Panc1 (cell line): ENCODE data around the gene OR6N1. TPM values are rescaled to one million over a fixed set of nuclear protein-coding genes. Genes with fewer than 3 reads are reported as not detected.

Experiments used
- ATAC-seq: fragments of 200-7000 bp; cut with Tn5 transposase; 2 replicates; pipeline ENCODE4 v1.9.1; 2020; ENCODE audit warnings: mild to moderate bottlenecking, moderate library complexity
- BruUV-seq: library from RNA; stranded (reverse); fragments of 400-500 nt; replicated peaks from 2 replicates; lab custom pipeline; 2021; lab: Mats Ljungman, UMichigan
- CTCF ChIA-PET: fragments of 300-600 bp; sonication (Branson Sonifier 250); formaldehyde crosslinking; loops from one replicate; lab custom pipeline; 2022; ENCODE audit warnings: antibody characterized with exemption; lab: Charles Lee
- POLR2A ChIA-PET: fragments of 300-600 bp; sonication (Branson Sonifier 250); formaldehyde crosslinking; loops from one replicate; lab custom pipeline; 2022; ENCODE audit warnings: antibody characterized with exemption; lab: Charles Lee
- DNase-seq: peaks from one replicate; pipeline ENCODE4 v3.0.0-alpha.2; 2010; ENCODE audit warnings: low read depth, low spot score
- H3K27ac ChIP-seq: 2 replicates; pipeline ENCODE4 v1.5.1; 2011; ENCODE audit warnings: mild to moderate bottlenecking, low read length, inconsistent platforms
- H3K27me3 ChIP-seq: fragments of 200-500 bp; sonication (Bioruptor generic); 2 replicates; pipeline ENCODE4 v1.6.0; 2014; ENCODE audit warnings: low read length, inconsistent platforms; ENCODE audit not compliant: control insufficient read depth, insufficient read depth
- H3K36me3 ChIP-seq: fragments of 200-500 bp; sonication (Bioruptor generic); 2 replicates; pipeline ENCODE4 v1.5.1; 2014; ENCODE audit warnings: inconsistent platforms, mild to moderate bottlenecking, low read length, moderate library complexity; ENCODE audit not compliant: control insufficient read depth, insufficient read depth
- H3K4me1 ChIP-seq: 2 replicates; pipeline ENCODE4 v1.5.1; 2011; ENCODE audit warnings: inconsistent platforms, mild to moderate bottlenecking, low read length, moderate library complexity; ENCODE audit not compliant: control insufficient read depth, insufficient read depth
- H3K4me3 ChIP-seq, 2 experiments: 2 replicates each; pipeline ENCODE4 v1.5.1; 2011 to 2012; ENCODE audit warnings: low read depth in 2 of 2, low read length in 2 of 2, mild to moderate bottlenecking in 2 of 2, inconsistent platforms in 1 of 2, moderate library complexity in 1 of 2
- H3K9me3 ChIP-seq: fragments of 200-500 bp; sonication (Bioruptor generic); 2 replicates; pipeline ENCODE4 v1.5.1; 2014; ENCODE audit warnings: low read depth, mild to moderate bottlenecking, inconsistent platforms, low read length, moderate library complexity; ENCODE audit not compliant: control insufficient read depth, insufficient read depth
- CTCF ChIP-seq: fragments of 450-650 bp; IDR thresholded peaks from 2 replicates; pipeline ENCODE4 v1.5.1; 2017; ENCODE audit warnings: mild to moderate bottlenecking
- POLR2AphosphoS5 ChIP-seq: IDR thresholded peaks from 2 replicates; pipeline ENCODE4 v1.6.1; 2012; ENCODE audit warnings: mild to moderate bottlenecking, low read depth, low read length, moderate library complexity
- SIN3A ChIP-seq: IDR thresholded peaks from 2 replicates; pipeline ENCODE4 v1.6.1; 2012; ENCODE audit warnings: low read depth, mild to moderate bottlenecking, low read length, moderate library complexity, borderline replicate concordance; ENCODE audit not compliant: insufficient read depth
- TCF7L2 ChIP-seq: IDR thresholded peaks from 2 replicates; pipeline ENCODE4 v1.6.1; 2011; ENCODE audit warnings: mild to moderate bottlenecking, low read depth, low read length, inconsistent platforms
- in situ Hi-C: cut with HindIII; loops from 2 replicates; pipeline ENCODE4 v1.10.0; 2016; ENCODE audit warnings: low sequenced_read_pairs, low pct_unique_long_range_greater_than_20kb
- intact Hi-C: fragments of 100-400 bp; cut with micrococcal nuclease; formaldehyde crosslinking; loops from one replicate; pipeline ENCODE4 v1.10.0; 2022; ENCODE audit not compliant: unreplicated experiment
- total RNA-seq: library from RNA; stranded (reverse); gene quantifications from one replicate; pipeline ENCODE4 v1.2.1, GENCODE V29; 2021; ENCODE audit not compliant: unreplicated experiment
- TF ChIP-seq, protein P1 (sequence below), 2 experiments: IDR thresholded peaks; 2 replicates each; pipeline ENCODE4 v1.6.1; 2011 to 2012; ENCODE audit warnings: low read depth in 2 of 2, control low read depth in 1 of 2, low read length in 1 of 2, mild to moderate bottlenecking in 1 of 2, moderate library complexity in 1 of 2; ENCODE audit not compliant: insufficient read depth in 1 of 2

Gene OR6N1
- total RNA-seq, 1 experiment from 2014 or later = not detected

- no peak within 1 kb of the TSS for H3K4me3 ChIP-seq
- H3K27me3 ChIP-seq = no peaks in the 10 kb centered on the region
- BruUV-seq = no TSS peak
- no peak for DNase-seq
- no peak for ATAC-seq
- in situ Hi-C loops (no loop called here), intact Hi-C loops (no loop called here)
- no peaks in the 10 kb centered on the region for H3K4me1 ChIP-seq
- H3K27ac ChIP-seq = no peak within 1 kb of the TSS
- ChIA-PET CTCF (no interaction called here), POLR2A (no interaction called here)
- TF ChIP-seq POLR2AphosphoS5 (no peak), SIN3A (no peak), CTCF (no peak), TCF7L2 (no peak)
- TF ChIP-seq, protein P1, sequence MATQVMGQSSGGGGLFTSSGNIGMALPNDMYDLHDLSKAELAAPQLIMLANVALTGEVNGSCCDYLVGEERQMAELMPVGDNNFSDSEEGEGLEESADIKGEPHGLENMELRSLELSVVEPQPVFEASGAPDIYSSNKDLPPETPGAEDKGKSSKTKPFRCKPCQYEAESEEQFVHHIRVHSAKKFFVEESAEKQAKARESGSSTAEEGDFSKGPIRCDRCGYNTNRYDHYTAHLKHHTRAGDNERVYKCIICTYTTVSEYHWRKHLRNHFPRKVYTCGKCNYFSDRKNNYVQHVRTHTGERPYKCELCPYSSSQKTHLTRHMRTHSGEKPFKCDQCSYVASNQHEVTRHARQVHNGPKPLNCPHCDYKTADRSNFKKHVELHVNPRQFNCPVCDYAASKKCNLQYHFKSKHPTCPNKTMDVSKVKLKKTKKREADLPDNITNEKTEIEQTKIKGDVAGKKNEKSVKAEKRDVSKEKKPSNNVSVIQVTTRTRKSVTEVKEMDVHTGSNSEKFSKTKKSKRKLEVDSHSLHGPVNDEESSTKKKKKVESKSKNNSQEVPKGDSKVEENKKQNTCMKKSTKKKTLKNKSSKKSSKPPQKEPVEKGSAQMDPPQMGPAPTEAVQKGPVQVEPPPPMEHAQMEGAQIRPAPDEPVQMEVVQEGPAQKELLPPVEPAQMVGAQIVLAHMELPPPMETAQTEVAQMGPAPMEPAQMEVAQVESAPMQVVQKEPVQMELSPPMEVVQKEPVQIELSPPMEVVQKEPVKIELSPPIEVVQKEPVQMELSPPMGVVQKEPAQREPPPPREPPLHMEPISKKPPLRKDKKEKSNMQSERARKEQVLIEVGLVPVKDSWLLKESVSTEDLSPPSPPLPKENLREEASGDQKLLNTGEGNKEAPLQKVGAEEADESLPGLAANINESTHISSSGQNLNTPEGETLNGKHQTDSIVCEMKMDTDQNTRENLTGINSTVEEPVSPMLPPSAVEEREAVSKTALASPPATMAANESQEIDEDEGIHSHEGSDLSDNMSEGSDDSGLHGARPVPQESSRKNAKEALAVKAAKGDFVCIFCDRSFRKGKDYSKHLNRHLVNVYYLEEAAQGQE (IDR thresholded peaks at IDR 0.05; ENCODE audit: insufficient read depth in 1 of 2, low read depth in 2 of 2, low read length in 1 of 2) = no peak
- no peaks in the 10 kb centered on the region for H3K36me3 ChIP-seq
- H3K9me3 ChIP-seq = no peaks in the 10 kb centered on the region
Measured at GRCh38 chr1:158720620-158721019, 51.4 kb downstream of the OR6N1 start, which contains the start of gene OR6K3. Gene OR6K3, minus strand, starts transcription at chr1:158720720. Its CDS starts 2,605 bp downstream, at chr1:158718115.

GRCh38 chr1:158719664-158720063, 52.3 kb downstream of the OR6N1 start:
- H3K27me3 ChIP-seq = no peaks in the 10 kb centered on the region
- H3K9me3 ChIP-seq = no peaks in the 10 kb centered on the region
- BruUV-seq = no TSS peak
- TF ChIP-seq, protein P1 (IDR thresholded peaks at IDR 0.05; ENCODE audit: insufficient read depth in 1 of 2, low read depth in 2 of 2, low read length in 1 of 2) = no peak
- no peak for TF ChIP-seq POLR2AphosphoS5
- no peak for TF ChIP-seq TCF7L2
- no peak for TF ChIP-seq CTCF
- TF ChIP-seq SIN3A = no peak
- ChIA-PET POLR2A (no interaction called here), CTCF (no interaction called here)
- H3K36me3 ChIP-seq = no peaks in the 10 kb centered on the region
- ATAC-seq = no peak
- H3K4me3 ChIP-seq = no peak overlapping the region
- DNase-seq = no peak
- no peaks in the 10 kb centered on the region for H3K4me1 ChIP-seq
- no peak overlapping the region for H3K27ac ChIP-seq
- in situ Hi-C loops = no loop called here
- intact Hi-C loops = no loop called here
